Measurements from ENCODE around the gene CORO7.

GRCh38 chr16:4386451-4386805 lies 30.0 kb downstream of the CORO7 start:
- TF ChIP-seq POLR2A (IDR thresholded peaks at IDR 0.05), result no peak
- TF ChIP-seq, protein P1, sequence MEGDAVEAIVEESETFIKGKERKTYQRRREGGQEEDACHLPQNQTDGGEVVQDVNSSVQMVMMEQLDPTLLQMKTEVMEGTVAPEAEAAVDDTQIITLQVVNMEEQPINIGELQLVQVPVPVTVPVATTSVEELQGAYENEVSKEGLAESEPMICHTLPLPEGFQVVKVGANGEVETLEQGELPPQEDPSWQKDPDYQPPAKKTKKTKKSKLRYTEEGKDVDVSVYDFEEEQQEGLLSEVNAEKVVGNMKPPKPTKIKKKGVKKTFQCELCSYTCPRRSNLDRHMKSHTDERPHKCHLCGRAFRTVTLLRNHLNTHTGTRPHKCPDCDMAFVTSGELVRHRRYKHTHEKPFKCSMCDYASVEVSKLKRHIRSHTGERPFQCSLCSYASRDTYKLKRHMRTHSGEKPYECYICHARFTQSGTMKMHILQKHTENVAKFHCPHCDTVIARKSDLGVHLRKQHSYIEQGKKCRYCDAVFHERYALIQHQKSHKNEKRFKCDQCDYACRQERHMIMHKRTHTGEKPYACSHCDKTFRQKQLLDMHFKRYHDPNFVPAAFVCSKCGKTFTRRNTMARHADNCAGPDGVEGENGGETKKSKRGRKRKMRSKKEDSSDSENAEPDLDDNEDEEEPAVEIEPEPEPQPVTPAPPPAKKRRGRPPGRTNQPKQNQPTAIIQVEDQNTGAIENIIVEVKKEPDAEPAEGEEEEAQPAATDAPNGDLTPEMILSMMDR (IDR thresholded peaks at IDR 0.05 in 4 of 5, conservative IDR thresholded peaks at IDR 0.05 in 1 of 5), result no peak
